Measurements from ENCODE around the gene RNF2. TPM values are rescaled to one million over a fixed set of nuclear protein-coding genes. Genes with fewer than 3 reads are reported as not detected.

The RNF2 gene
- total and polyA plus RNA-seq, 2 of the 13 experiments (the other 11 are each of a cell fraction or from before 2014, with no cell fraction given): 19.3 to 21.7 TPM

DNA sequence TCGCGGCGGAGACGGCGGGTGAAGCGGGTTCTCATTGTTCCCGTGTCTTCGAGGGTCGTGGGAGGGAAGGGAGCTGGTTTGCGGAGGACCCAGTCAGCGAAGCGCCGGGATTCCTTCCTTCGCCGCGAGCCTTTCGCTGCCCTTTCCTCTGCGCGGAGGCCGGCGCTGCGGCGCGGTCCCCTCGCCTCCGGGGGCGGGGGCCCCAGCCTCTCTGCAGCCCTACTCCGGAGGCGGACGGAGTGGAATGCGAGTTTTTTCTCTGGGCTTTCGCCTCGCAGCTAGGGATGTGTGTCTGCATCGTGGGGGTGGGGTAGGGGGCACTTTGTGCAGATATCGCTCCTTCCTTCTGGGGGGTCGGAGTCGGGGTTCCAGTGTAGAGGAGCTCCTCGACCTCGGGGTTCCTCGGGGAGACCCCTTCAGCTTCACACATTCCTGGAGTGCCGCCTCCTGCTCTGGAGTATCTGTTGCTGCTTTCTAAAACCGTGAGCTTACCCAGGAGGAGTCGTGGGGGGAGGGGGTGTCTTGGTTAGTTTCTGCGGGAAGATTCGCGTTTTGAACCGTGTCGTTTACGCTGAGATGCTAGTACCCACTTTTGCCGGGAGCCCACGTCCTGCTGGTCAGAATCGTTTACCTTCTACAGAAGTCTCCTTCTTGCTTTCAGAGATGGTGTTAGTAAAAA, 595 bp downstream of the RNF2 start (continued):
- TF ChIP-seq GPBP1L1 (CRISPR knock-in tag; IDR thresholded peaks at IDR 0.05) (no peak), GABPB1 (CRISPR knock-in tag; IDR thresholded peaks at IDR 0.05) (0 out of 2 replicates have a peak, but pooled peaks have one; percentile 7), GFI1 (CRISPR knock-in tag; IDR thresholded peaks at IDR 0.05; ENCODE audit: borderline replicate concordance) (no peak), ADNP (CRISPR knock-in tag; IDR thresholded peaks at IDR 0.05) (no peak), NFIB (CRISPR knock-in tag; IDR thresholded peaks at IDR 0.05; ENCODE audit: borderline replicate concordance) (no peak), FOSL1 (CRISPR knock-in tag; IDR thresholded peaks at IDR 0.05; ENCODE audit: borderline replicate concordance) (no peak), RBM39 (IDR thresholded peaks at IDR 0.05; ENCODE audit: low read depth, low read length, poor library complexity, severe bottlenecking) (no peak), MTF1 (CRISPR knock-in tag; IDR thresholded peaks at IDR 0.05) (no peak), POLR2G (IDR thresholded peaks at IDR 0.05; ENCODE audit: low read depth, low read length) (no peak; the same call in 1 of the 2 replicates), REL (CRISPR knock-in tag; conservative IDR thresholded peaks at IDR 0.05) (no peak), ZSCAN12 (CRISPR knock-in tag; IDR thresholded peaks at IDR 0.05) (no peak), KDM2A (CRISPR knock-in tag; IDR thresholded peaks at IDR 0.05; ENCODE audit: borderline replicate concordance, low read depth) (peak; percentile 7; the same call in 1 of the 2 replicates), TAF1 (CRISPR knock-in tag; IDR thresholded peaks at IDR 0.05) (peak; percentile 12; the same call in 1 of the 2 replicates), ZFX (CRISPR knock-in tag; IDR thresholded peaks at IDR 0.05; ENCODE audit: low read depth) (peak; percentile 1; the same call in 1 of the 2 replicates), KLF12 (CRISPR knock-in tag; IDR thresholded peaks at IDR 0.05; ENCODE audit: borderline replicate concordance) (no peak), ZNF646 (CRISPR knock-in tag; IDR thresholded peaks at IDR 0.05) (no peak), NFATC3 (CRISPR knock-in tag; IDR thresholded peaks at IDR 0.05) (no peak), SIN3B (IDR thresholded peaks at IDR 0.05; ENCODE audit: low read length) (no peak)
- TF ChIP-seq, protein P1, sequence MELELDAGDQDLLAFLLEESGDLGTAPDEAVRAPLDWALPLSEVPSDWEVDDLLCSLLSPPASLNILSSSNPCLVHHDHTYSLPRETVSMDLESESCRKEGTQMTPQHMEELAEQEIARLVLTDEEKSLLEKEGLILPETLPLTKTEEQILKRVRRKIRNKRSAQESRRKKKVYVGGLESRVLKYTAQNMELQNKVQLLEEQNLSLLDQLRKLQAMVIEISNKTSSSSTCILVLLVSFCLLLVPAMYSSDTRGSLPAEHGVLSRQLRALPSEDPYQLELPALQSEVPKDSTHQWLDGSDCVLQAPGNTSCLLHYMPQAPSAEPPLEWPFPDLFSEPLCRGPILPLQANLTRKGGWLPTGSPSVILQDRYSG (CRISPR knock-in tag; IDR thresholded peaks at IDR 0.05): no peak

Measured in HepG2 (cell line).